ENCODE results near the gene KRTAP12-2.
"Not testable (repeated sequence)": the region's sequence is repeated elsewhere in the genome, so short reads cannot be mapped to it uniquely, and the experiment has no call there.

Gene KRTAP12-2

GRCh38 chr21:44650265-44650972 lies 16.3 kb downstream of the KRTAP12-2 start:
- DNase-seq (ENCODE audit: low read depth, low spot score) = no peak

- DNase-seq (ENCODE audit: low read depth, low spot score) = no peak
Observed at GRCh38 chr21:44649521-44650100, 17.1 kb downstream of the KRTAP12-2 start.

DNA sequence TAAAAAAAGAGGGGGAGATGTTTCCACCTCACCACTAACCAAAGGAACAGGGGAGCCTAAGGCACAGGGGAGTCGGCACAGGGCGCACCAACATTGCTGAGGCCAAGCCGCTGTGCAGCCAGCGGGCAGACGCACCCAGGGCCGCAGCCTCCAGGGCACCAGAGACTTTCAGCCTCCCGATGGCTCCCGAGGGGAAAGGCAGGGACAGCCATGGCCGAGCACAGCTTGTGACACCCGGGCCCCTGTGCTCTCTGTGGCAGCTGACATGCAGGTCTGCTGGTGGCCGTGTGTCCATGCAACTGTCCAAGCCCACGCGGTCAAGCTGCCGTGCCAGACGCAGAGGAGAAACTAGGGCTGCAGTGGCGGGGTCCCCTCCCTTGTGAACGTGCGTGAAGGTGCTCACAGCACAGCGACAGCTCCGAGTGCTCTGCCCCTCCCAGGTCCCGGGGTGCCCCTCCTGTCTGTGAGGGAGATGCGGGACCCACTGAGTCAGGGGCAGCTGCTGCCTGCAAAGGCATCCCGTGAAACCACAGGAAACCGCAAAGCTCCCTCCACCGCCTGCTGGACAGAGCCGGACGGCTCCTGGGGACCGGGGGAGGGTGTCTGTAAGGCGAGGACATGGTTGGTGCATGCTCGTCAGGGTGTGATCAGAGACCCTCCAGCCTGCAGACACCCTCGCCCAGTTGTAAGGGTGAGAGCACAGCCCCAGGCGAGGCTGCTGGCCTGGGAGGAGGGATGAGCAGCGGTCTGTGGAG lies 18.0 kb downstream of the KRTAP12-2 start:
- no peak for DNase-seq (ENCODE audit: low read depth, low spot score)

GRCh38 chr21:44647222-44647552 lies 19.5 kb downstream of the KRTAP12-2 start:
- no peak for DNase-seq (ENCODE audit: low read depth, low spot score)

DNA sequence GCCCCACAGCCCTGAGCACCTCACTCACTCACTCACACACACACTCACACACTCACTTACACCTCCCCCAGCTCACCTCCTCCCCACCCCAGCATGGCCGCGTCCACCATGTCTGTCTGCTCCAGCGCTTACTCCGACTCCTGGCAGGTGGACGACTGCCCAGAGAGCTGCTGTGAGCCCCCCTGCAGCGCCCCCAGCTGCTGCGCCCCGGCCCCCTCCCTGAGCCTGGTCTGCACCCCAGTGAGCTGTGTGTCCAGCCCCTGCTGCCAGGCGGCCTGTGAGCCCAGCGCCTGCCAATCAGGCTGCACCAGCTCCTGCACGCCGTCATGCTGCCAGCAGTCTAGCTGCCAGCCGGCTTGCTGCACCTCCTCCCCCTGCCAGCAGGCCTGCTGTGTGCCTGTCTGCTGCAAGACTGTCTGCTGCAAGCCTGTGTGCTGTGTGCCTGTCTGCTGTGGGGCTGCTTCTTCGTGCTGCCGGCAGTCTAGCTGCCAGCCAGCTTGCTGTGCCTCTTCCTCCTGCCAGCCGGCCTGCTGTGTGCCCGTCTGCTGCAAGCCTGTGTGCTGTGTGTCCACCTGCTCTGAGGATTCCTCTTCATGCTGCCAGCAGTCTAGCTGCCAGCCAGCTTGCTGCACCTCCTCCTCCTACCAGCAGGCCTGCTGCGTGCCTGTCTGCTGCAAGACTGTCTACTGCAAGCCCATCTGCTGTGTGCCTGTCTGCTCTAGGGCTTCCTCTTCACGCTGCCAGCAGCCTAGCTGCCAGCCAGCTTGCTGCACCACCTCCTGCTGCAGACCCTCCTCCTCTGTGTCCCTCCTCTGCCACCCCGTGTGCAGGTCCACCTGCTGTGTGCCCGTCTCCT lies 20.1 kb downstream of the KRTAP12-2 start, which contains the start of gene KRTAP10-11:
Gene KRTAP10-11 (plus strand): TSS at position 49 of the 856 bp plus-strand sequence. CDS start 45 bp downstream, at position 94.
- DNase-seq (ENCODE audit: low read depth, low spot score) = not testable (repeated sequence)

GRCh38 chr21:44644878-44645277 lies 21.8 kb downstream of the KRTAP12-2 start:
- no peak for DNase-seq (ENCODE audit: low read depth, low spot score)

- no peak for DNase-seq (ENCODE audit: low read depth, low spot score)
Observed at GRCh38 chr21:44643741-44644310, 22.9 kb downstream of the KRTAP12-2 start.

DNA sequence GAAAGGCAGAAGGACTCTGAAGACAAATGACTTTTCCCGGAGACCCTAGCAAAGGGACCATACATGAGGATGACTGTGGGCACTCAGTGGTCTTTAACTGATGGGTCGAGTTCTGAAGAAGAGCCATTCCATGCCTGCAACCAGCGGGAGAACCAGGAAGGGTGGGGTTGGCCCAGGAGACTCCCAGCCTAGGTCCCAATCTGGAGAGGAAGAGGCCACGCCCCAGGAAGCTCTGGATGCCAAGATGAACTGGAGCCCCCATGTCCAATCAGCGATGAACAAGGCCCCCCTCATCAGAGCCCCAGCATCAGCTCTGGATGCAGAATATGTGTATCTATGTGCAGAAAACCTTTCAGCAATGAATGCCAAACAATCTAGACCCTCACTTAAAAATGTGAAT lies 26.0 kb downstream of the KRTAP12-2 start:
- DNase-seq (ENCODE audit: low read depth, low spot score) = no peak

DNA sequence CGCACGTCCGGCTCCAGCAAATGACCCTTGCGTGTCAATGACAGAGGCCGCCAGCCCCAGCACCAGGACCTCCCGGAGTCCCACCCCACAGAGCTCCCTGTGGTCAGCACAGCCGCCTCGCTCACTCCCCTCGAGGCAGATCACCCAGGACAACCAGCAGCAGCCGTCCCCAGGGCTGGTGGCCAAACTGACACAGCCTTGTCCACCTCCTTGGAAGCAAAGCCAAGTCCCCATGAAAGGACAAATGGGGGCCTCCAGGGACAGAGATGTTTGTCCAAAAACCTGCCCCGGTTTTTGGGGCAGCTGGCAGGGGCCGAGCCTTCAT lies 27.4 kb downstream of the KRTAP12-2 start:
- no peak for DNase-seq (ENCODE audit: low read depth, low spot score)

GRCh38 chr21:44638506-44639330 lies 28.0 kb downstream of the KRTAP12-2 start:
- DNase-seq (ENCODE audit: low read depth, low spot score) = not testable (repeated sequence)

GRCh38 chr21:44637851-44638348 lies 28.8 kb downstream of the KRTAP12-2 start:
- not testable (repeated sequence) for DNase-seq (ENCODE audit: low read depth, low spot score)

- DNase-seq (ENCODE audit: low read depth, low spot score) = no peak
Observed at GRCh38 chr21:44637018-44637850, 29.5 kb downstream of the KRTAP12-2 start, which contains the start of gene KRTAP10-10. Gene KRTAP10-10 (plus strand): TSS chr21:44637356. CDS start chr21:44637418, 62 bp downstream.

GRCh38 chr21:44636209-44637017 lies 30.3 kb downstream of the KRTAP12-2 start:
- DNase-seq (ENCODE audit: low read depth, low spot score) = no peak

DNA sequence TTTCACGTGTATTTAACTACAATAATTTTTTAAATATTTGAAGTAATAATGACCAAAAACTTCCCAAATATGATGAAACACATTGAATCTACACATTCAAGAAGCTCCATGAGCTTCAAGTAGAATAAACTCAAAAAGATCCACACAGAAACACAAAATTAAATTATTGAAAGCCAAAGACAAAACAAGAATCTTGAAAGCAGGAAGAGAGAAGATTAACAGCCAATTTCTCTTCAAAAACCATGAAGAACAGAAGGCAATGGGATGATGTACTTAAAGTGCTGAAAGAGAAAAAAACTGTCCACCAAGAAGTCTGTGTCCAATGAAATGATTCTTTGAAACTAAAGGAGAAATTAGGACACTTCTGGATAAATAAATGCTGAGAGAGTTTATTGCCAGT lies 34.7 kb downstream of the KRTAP12-2 start:
- DNase-seq (ENCODE audit: low read depth, low spot score) = no peak

DNA sequence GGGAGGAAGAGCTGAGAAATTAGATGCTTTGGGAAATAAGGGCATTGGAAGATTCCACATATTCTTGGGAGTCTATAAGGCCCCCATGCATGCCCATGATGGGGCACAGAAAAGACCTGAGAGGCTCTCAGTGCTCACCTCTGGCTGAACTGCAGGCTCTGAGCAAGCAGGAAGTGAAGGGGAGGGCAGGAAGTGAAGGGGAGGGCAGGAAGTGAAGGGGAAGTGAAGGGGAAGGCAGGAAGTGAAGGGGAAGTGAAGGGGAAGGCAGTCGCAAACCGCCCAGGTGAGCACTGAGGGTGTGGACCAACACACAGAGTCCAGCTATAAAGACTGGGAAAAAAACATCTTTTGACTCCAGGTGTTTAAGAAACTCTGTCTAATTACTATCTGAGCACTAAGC lies 36.3 kb downstream of the KRTAP12-2 start:
- no peak for DNase-seq (ENCODE audit: low read depth, low spot score)

DNA sequence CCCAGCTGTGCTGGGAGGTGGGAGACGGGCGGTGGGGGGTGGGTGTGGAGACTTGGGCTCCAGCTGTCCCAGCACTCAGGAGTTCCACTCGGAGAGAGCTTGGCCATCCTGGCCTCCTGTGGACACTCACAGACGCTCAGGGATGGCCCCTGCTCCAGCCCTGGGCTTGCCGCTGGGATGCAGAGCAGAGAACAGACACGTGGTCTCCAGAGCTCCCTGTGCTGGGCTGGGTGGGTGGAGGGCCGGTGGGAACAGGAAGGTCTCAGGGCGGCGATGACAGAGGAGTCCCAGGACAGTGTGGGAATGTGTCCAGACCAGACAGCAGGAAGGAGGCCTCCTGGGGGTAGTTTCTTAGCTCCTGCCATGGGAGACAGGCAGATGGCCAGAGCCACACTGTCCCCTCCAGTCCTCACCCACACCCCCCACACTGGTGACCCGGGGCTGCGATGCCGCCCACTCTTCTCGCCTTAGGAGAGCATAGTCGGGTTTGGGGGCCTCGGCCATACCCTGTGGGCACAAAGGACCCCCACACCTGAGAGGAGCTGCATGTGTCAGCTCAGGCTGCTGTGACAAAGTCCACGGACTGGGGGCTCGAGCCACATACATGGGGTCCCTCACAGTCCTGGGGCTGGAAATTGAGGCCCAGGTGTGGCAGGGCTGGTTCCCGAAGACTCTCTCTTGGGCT lies 37.9 kb downstream of the KRTAP12-2 start:
- DNase-seq (ENCODE audit: low read depth, low spot score) = no peak

- DNase-seq (ENCODE audit: low read depth, low spot score) = not testable (repeated sequence)
Observed at GRCh38 chr21:44627831-44628233, 38.9 kb downstream of the KRTAP12-2 start.

Measured in activated naive CD8-positive, alpha-beta T cell treated with anti-CD3 and anti-CD28 coated beads, Interleukin-2, amount 50 U/mL, for 16 hours (primary cell).